HG03060 (cell line): ENCODE data around the gene HELZ2.
"Not testable (repeated sequence)": the region's sequence is repeated elsewhere in the genome, so short reads cannot be mapped to it uniquely, and the experiment has no call there.

Experiments used
- ATAC-seq: cut with Tn5 transposase; IDR thresholded peaks from one replicate; pipeline ENCODE4 v1.9.1; 2021; ENCODE audit warnings: low read depth, moderate number of reproducible peaks; ENCODE audit not compliant: unreplicated experiment

Gene HELZ2

GRCh38 chr20:63574156-63574828 is at the start of gene HELZ2:
HELZ2 (minus strand) TSS chr20:63574239; CDS start chr20:63572385, 1,854 bp downstream.
- ATAC-seq, result no peak

- ATAC-seq, result no peak
These were observed 48.7 kb upstream of the HELZ2 start for GRCh38 chr20:63622732-63623131.

- ATAC-seq, result no peak
These were observed 48.1 kb upstream of the HELZ2 start for GRCh38 chr20:63622096-63622495.

GRCh38 chr20:63620991-63621390 is 47.0 kb upstream of the HELZ2 start:
- no peak for ATAC-seq

GRCh38 chr20:63619505-63619904 is 45.5 kb upstream of the HELZ2 start:
- ATAC-seq, result no peak

- ATAC-seq, result no peak
These were observed 45.0 kb upstream of the HELZ2 start for GRCh38 chr20:63619086-63619485.

GRCh38 chr20:63618291-63618980 is 44.4 kb upstream of the HELZ2 start:
- no peak for ATAC-seq

- no peak for ATAC-seq
These were observed 43.8 kb upstream of the HELZ2 start for GRCh38 chr20:63617876-63618265.

GRCh38 chr20:63617092-63617875 is 43.2 kb upstream of the HELZ2 start:
- no peak for ATAC-seq

- ATAC-seq, result not testable (repeated sequence)
These were observed 40.0 kb upstream of the HELZ2 start for GRCh38 chr20:63613863-63614594.

GRCh38 chr20:63612276-63612931 is 38.4 kb upstream of the HELZ2 start:
- no peak for ATAC-seq

- ATAC-seq, result no peak
These were observed 37.6 kb upstream of the HELZ2 start for GRCh38 chr20:63611646-63612045.

- ATAC-seq, result no peak
These were observed 36.8 kb upstream of the HELZ2 start for GRCh38 chr20:63610581-63611435.

GRCh38 chr20:63606686-63607085 is 32.6 kb upstream of the HELZ2 start:
- no peak for ATAC-seq

GRCh38 chr20:63602321-63602720 is 28.3 kb upstream of the HELZ2 start:
- ATAC-seq, result no peak

GRCh38 chr20:63601679-63602078 is 27.6 kb upstream of the HELZ2 start:
- not testable (repeated sequence) for ATAC-seq

- no peak for ATAC-seq
These were observed 25.5 kb upstream of the HELZ2 start for GRCh38 chr20:63599396-63600050.

GRCh38 chr20:63598479-63599395 is 24.7 kb upstream of the HELZ2 start:
- ATAC-seq, result no peak
